HepG2 (cell line): Measurements from ENCODE around the gene FOXE3. TPM values are rescaled to one million over a fixed set of nuclear protein-coding genes. Genes with fewer than 3 reads are reported as not detected.

ENCODE experiments used
- ATF7 ChIP-seq, 2 experiments: fragments of 450-650 bp in 1 of 2; sonication (generic) in 1 of 2; formaldehyde crosslinking in 1 of 2; IDR thresholded peaks; 2 replicates each; pipeline versions ENCODE4 v1.4.0 to v1.6.1; 2016 to 2020; ENCODE audit warnings: antibody characterized with exemption in 1 of 2, mild to moderate bottlenecking in 1 of 2, missing genetic modification reagents in 1 of 2
- BRCA1 ChIP-seq: sonication (generic); formaldehyde crosslinking; IDR thresholded peaks from 2 replicates; pipeline ENCODE4 v1.4.0; 2020; ENCODE audit warnings: missing genetic modification reagents
- HDAC2 ChIP-seq: sonication (generic); formaldehyde crosslinking; IDR thresholded peaks from 2 replicates; pipeline ENCODE4 v1.4.0; 2020; ENCODE audit warnings: missing genetic modification reagents
- HOXA9 ChIP-seq: sonication (generic); formaldehyde crosslinking; IDR thresholded peaks from 2 replicates; pipeline ENCODE4 v1.8.1; 2022; ENCODE audit warnings: missing genetic modification reagents, mild to moderate bottlenecking, moderate library complexity, borderline replicate concordance
- MTA3 ChIP-seq: sonication (generic); formaldehyde crosslinking; IDR thresholded peaks from 2 replicates; pipeline ENCODE4 v1.4.0; 2020; ENCODE audit warnings: missing genetic modification reagents
- REPIN1 ChIP-seq: sonication (generic); formaldehyde crosslinking; IDR thresholded peaks from 2 replicates; pipeline ENCODE4 v1.8.0; 2022; ENCODE audit warnings: missing genetic modification reagents, low read depth, mild to moderate bottlenecking, borderline replicate concordance
- SIN3A ChIP-seq: IDR thresholded peaks from 2 replicates; pipeline ENCODE4 v1.6.1; 2011; ENCODE audit warnings: low read depth, mild to moderate bottlenecking, control low read depth, low read length, borderline replicate concordance
- SMARCC2 ChIP-seq: fragments of 450-650 bp; IDR thresholded peaks from 2 replicates; pipeline ENCODE4 v1.6.1; 2017; ENCODE audit warnings: antibody characterized with exemption, mild to moderate bottlenecking
- SOX13 ChIP-seq, 3 experiments: fragments of 450-650 bp in 1 of 3; sonication (generic) in 1 of 3; formaldehyde crosslinking in 1 of 3; IDR thresholded peaks in 2 of 3; conservative IDR thresholded peaks in 1 of 3; 2 replicates each; pipeline versions ENCODE4 v1.5.0 to v1.6.1; 2016 to 2020; ENCODE audit warnings: antibody characterized with exemption in 1 of 3, mild to moderate bottlenecking in 1 of 3, missing compliant biosample characterization in 1 of 3, missing genetic modification reagents in 1 of 3, moderate library complexity in 1 of 3
- ZNF17 ChIP-seq: sonication (generic); formaldehyde crosslinking; IDR thresholded peaks from 2 replicates; pipeline ENCODE4 v1.5.0; 2020; ENCODE audit warnings: mild to moderate bottlenecking, missing genetic modification reagents
- ZNF556 ChIP-seq: sonication (generic); formaldehyde crosslinking; IDR thresholded peaks from 2 replicates; pipeline ENCODE4 v1.4.0; 2020; ENCODE audit warnings: mild to moderate bottlenecking, missing genetic modification reagents, borderline replicate concordance
- ZNF557 ChIP-seq: sonication (generic); formaldehyde crosslinking; IDR thresholded peaks from 2 replicates; pipeline ENCODE4 v1.4.0; 2020; ENCODE audit warnings: missing genetic modification reagents
- ZNF75D ChIP-seq: sonication (generic); formaldehyde crosslinking; IDR thresholded peaks from 2 replicates; pipeline ENCODE4 v1.8.1; 2023; ENCODE audit warnings: missing genetic modification reagents, mild to moderate bottlenecking, borderline replicate concordance
- ZSCAN20 ChIP-seq: sonication (generic); formaldehyde crosslinking; IDR thresholded peaks from 2 replicates; pipeline ENCODE4 v1.4.0; 2020; ENCODE audit warnings: missing genetic modification reagents, mild to moderate bottlenecking, borderline replicate concordance
- ZSCAN29 ChIP-seq: sonication (generic); formaldehyde crosslinking; conservative IDR thresholded peaks from 2 replicates; pipeline ENCODE4 v1.4.0; 2020; ENCODE audit warnings: mild to moderate bottlenecking, missing genetic modification reagents
- polyA plus RNA-seq, 8 experiments: library from polyadenylated mRNA; depleted of rRNA in 3 of 8; stranded (reverse) in 7 of 8; unstranded in 1 of 8; fragments of >200 nt; fragmentation: Illumina TruSeq in 4 of 8; extraction: Trizol in 4 of 8; gene quantifications; 2 replicates each; pipeline versions ENCODE4 v1.2.1 to v1.2.3, GENCODE V29; 2011 to 2016; ENCODE audit warnings: low read depth in 4 of 8, missing spikeins in 1 of 8, mixed read lengths in 1 of 8; ENCODE audit not compliant: insufficient read depth in 1 of 8
- total RNA-seq, 5 experiments: library from RNA; depleted of rRNA; stranded (reverse); fragments of >200 nt; fragmentation: Illumina TruSeq; extraction: Trizol; gene quantifications; 2 replicates each; pipeline ENCODE4 v1.2.3, GENCODE V29; 2016; ENCODE audit warnings: low read depth in 1 of 5
- TF ChIP-seq, protein P1 (sequence below): sonication (generic); formaldehyde crosslinking; IDR thresholded peaks from 2 replicates; pipeline ENCODE4 v1.4.0; 2020; ENCODE audit warnings: mild to moderate bottlenecking, missing genetic modification reagents
- TF ChIP-seq, protein P2 (sequence below): sonication (generic); formaldehyde crosslinking; IDR thresholded peaks from 2 replicates; pipeline ENCODE4 v1.4.0; 2020; ENCODE audit warnings: missing genetic modification reagents
- TF ChIP-seq, protein P3 (sequence below): sonication (generic); formaldehyde crosslinking; IDR thresholded peaks from 2 replicates; pipeline ENCODE4 v1.5.0; 2020; ENCODE audit warnings: mild to moderate bottlenecking, missing genetic modification reagents
- TF ChIP-seq, protein P4 (sequence below): sonication (generic); formaldehyde crosslinking; IDR thresholded peaks from 2 replicates; pipeline ENCODE4 v1.4.0; 2020; ENCODE audit warnings: missing genetic modification reagents, low read depth, mild to moderate bottlenecking, borderline replicate concordance
- TF ChIP-seq, protein P5 (sequence below): sonication (generic); formaldehyde crosslinking; IDR thresholded peaks from 2 replicates; pipeline ENCODE4 v1.4.0; 2020; ENCODE audit warnings: mild to moderate bottlenecking, low read depth, missing genetic modification reagents
- TF ChIP-seq, protein P6 (sequence below): sonication (generic); formaldehyde crosslinking; IDR thresholded peaks from 2 replicates; pipeline ENCODE4 v1.4.0; 2020; ENCODE audit warnings: mild to moderate bottlenecking, missing genetic modification reagents

Gene FOXE3
- total and polyA plus RNA-seq, 2 of the 13 experiments (the other 11 are each of a cell fraction or from before 2014, with no cell fraction given), result not detected

DNA sequence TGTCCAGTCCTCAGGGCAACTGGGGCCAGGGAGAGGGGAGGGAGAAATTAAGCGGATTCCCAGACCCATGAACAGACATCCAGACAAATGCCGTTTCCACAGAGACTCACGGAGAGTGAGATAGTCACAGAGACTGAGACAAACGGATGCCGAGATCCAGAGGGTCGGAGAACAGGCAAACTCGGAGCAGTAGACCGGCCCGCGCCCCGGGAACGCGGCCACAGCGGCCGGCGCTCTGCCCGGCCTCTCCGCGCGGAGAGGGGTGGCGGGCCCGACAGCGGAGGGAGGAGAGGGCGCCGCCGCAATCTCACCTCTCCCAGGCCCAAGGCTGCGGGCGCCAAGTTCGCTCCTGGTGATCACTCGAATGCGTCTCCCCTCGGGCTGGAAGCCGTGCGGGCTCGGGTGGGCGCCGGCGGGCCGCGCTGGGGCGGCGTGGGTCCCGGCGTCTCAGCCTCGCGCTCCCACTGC lies 20.9 kb downstream of the FOXE3 start (continued):
- TF ChIP-seq, protein P1, sequence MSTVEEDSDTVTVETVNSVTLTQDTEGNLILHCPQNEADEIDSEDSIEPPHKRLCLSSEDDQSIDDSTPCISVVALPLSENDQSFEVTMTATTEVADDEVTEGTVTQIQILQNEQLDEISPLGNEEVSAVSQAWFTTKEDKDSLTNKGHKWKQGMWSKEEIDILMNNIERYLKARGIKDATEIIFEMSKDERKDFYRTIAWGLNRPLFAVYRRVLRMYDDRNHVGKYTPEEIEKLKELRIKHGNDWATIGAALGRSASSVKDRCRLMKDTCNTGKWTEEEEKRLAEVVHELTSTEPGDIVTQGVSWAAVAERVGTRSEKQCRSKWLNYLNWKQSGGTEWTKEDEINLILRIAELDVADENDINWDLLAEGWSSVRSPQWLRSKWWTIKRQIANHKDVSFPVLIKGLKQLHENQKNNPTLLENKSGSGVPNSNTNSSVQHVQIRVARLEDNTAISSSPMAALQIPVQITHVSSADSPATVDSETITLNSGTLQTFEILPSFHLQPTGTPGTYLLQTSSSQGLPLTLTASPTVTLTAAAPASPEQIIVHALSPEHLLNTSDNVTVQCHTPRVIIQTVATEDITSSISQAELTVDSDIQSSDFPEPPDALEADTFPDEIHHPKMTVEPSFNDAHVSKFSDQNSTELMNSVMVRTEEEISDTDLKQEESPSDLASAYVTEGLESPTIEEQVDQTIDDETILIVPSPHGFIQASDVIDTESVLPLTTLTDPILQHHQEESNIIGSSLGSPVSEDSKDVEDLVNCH, result no peak
- TF ChIP-seq HDAC2 (no peak), ZNF17 (CRISPR knock-in tag) (no peak), HOXA9 (no peak), ZNF556 (CRISPR knock-in tag) (0 out of 2 replicates have a peak, but pooled peaks have one; percentile 19), SOX13 (IDR thresholded peaks at IDR 0.05) (no peak), SOX13 (CRISPR knock-in tag; conservative IDR thresholded peaks at IDR 0.05 in 1 of 2, IDR thresholded peaks at IDR 0.05 in 1 of 2) (no peak), ZSCAN20 (no peak), ZSCAN29 (CRISPR knock-in tag) (peak; percentile 76; the same call in 1 of the 2 replicates), REPIN1 (no peak), SMARCC2 (no peak), MTA3 (CRISPR knock-in tag) (no peak), ZNF75D (CRISPR knock-in tag) (no peak), ZNF557 (CRISPR knock-in tag) (no peak), BRCA1 (CRISPR knock-in tag) (no peak), ATF7 (IDR thresholded peaks at IDR 0.05) (no peak), ATF7 (CRISPR knock-in tag; IDR thresholded peaks at IDR 0.05) (no peak), SIN3A (0 out of 2 replicates have a peak, but pooled peaks have one; percentile 30)
- TF ChIP-seq, protein P2, sequence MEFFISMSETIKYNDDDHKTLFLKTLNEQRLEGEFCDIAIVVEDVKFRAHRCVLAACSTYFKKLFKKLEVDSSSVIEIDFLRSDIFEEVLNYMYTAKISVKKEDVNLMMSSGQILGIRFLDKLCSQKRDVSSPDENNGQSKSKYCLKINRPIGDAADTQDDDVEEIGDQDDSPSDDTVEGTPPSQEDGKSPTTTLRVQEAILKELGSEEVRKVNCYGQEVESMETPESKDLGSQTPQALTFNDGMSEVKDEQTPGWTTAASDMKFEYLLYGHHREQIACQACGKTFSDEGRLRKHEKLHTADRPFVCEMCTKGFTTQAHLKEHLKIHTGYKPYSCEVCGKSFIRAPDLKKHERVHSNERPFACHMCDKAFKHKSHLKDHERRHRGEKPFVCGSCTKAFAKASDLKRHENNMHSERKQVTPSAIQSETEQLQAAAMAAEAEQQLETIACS, result no peak
- TF ChIP-seq, protein P3, sequence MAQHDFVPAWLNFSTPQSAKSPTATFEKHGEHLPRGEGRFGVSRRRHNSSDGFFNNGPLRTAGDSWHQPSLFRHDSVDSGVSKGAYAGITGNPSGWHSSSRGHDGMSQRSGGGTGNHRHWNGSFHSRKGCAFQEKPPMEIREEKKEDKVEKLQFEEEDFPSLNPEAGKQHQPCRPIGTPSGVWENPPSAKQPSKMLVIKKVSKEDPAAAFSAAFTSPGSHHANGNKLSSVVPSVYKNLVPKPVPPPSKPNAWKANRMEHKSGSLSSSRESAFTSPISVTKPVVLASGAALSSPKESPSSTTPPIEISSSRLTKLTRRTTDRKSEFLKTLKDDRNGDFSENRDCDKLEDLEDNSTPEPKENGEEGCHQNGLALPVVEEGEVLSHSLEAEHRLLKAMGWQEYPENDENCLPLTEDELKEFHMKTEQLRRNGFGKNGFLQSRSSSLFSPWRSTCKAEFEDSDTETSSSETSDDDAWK (CRISPR knock-in tag), result no peak
- TF ChIP-seq, protein P4, sequence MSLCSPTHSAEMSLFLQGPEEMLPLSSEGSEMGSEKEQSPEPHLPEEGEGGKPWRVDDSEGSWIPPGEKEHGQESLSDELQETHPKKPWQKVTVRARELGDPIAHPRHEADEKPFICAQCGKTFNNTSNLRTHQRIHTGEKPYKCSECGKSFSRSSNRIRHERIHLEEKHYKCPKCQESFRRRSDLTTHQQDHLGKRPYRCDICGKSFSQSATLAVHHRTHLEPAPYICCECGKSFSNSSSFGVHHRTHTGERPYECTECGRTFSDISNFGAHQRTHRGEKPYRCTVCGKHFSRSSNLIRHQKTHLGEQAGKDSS, result no peak
- TF ChIP-seq, protein P5, sequence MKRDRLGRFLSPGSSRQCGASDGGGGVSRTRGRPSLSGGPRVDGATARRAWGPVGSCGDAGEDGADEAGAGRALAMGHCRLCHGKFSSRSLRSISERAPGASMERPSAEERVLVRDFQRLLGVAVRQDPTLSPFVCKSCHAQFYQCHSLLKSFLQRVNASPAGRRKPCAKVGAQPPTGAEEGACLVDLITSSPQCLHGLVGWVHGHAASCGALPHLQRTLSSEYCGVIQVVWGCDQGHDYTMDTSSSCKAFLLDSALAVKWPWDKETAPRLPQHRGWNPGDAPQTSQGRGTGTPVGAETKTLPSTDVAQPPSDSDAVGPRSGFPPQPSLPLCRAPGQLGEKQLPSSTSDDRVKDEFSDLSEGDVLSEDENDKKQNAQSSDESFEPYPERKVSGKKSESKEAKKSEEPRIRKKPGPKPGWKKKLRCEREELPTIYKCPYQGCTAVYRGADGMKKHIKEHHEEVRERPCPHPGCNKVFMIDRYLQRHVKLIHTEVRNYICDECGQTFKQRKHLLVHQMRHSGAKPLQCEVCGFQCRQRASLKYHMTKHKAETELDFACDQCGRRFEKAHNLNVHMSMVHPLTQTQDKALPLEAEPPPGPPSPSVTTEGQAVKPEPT (CRISPR knock-in tag), result 0 out of 2 replicates have a peak, but pooled peaks have one; percentile 7
- TF ChIP-seq, protein P6, sequence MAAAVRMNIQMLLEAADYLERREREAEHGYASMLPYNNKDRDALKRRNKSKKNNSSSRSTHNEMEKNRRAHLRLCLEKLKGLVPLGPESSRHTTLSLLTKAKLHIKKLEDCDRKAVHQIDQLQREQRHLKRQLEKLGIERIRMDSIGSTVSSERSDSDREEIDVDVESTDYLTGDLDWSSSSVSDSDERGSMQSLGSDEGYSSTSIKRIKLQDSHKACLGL (CRISPR knock-in tag), result 0 out of 2 replicates have a peak, but pooled peaks have one; percentile 9
